ENCODE results near the gene PTPRN2. TPM values are rescaled to one million over a fixed set of nuclear protein-coding genes. Genes with fewer than 3 reads are reported as not detected.
"Not testable (repeated sequence)": the region's sequence is repeated elsewhere in the genome, so short reads cannot be mapped to it uniquely, and the experiment has no call there.

PTPRN2 gene
- polyA plus RNA-seq, 1 of the 3 experiments (the other 2 are of a cell fraction) = 4.0 TPM

- Histone ChIP-seq H3K79me2 (ENCODE audit: insufficient read depth) (no peaks in the 10 kb centered on the region), H3K27ac (ENCODE audit: low read depth in 2 of 2, low read length in 1 of 2) (no peak overlapping the region), H3K27me3 (ENCODE audit: insufficient read depth) (no peaks in the 10 kb centered on the region), H3F3A (replicated peaks; ENCODE audit: insufficient read depth) (no peaks in the 10 kb centered on the region), H3K36me3 (replicated peaks in 1 of 2; ENCODE audit: control insufficient read depth in 1 of 2, insufficient read depth in 2 of 2, low read length in 1 of 2) (no peaks in the 10 kb centered on the region), H3K9ac (no peak overlapping the region), H2AFZ (ENCODE audit: low read depth) (no peak overlapping the region), H4K20me1 (ENCODE audit: insufficient read depth) (no peaks in the 10 kb centered on the region), H3K4me1 (ENCODE audit: control insufficient read depth in 1 of 2, insufficient read depth in 2 of 2, low read depth in 1 of 2, low read length in 1 of 2) (peaks cover 0 to 16% of the 10 kb centered on the region in 2 experiments; a peak in 1 of 4 replicates), H3K4me3 (ENCODE audit: low read depth in 2 of 2, low read length in 1 of 2) (no peak overlapping the region), H3K9me3 (no peaks in the 10 kb centered on the region), H3K9me2 (no peaks in the 10 kb centered on the region), H3K4me2 (no peak overlapping the region)
- CTCF ChIA-PET = interaction anchor here (1.2 kb wide), 1 partner anchor 29 kb away, joined by 4 read pairs; no protein-coding TSS in a partner anchor
- 58% methylated on average over 7 of the region's 7 CpGs for WGBS (ENCODE audit: low lambda C conversion rate)
- POLR2A ChIA-PET = no interaction called here
- DNase-seq = no peak
- no peak for TF ChIP-seq SMC3 (IDR thresholded peaks at IDR 0.05; ENCODE audit: low read depth, low read length)
- no peak for TF ChIP-seq FOSL2 (IDR thresholded peaks at IDR 0.05; ENCODE audit: borderline replicate concordance, low read depth)
- TF ChIP-seq, protein P1, sequence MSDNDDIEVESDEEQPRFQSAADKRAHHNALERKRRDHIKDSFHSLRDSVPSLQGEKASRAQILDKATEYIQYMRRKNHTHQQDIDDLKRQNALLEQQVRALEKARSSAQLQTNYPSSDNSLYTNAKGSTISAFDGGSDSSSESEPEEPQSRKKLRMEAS (IDR thresholded peaks at IDR 0.05; ENCODE audit: low read depth) = no peak
- TF ChIP-seq JUND (IDR thresholded peaks at IDR 0.05) = no peak
Measured at GRCh38 chr7:158378978-158379377, 208.6 kb downstream of the PTPRN2 start.

DNA sequence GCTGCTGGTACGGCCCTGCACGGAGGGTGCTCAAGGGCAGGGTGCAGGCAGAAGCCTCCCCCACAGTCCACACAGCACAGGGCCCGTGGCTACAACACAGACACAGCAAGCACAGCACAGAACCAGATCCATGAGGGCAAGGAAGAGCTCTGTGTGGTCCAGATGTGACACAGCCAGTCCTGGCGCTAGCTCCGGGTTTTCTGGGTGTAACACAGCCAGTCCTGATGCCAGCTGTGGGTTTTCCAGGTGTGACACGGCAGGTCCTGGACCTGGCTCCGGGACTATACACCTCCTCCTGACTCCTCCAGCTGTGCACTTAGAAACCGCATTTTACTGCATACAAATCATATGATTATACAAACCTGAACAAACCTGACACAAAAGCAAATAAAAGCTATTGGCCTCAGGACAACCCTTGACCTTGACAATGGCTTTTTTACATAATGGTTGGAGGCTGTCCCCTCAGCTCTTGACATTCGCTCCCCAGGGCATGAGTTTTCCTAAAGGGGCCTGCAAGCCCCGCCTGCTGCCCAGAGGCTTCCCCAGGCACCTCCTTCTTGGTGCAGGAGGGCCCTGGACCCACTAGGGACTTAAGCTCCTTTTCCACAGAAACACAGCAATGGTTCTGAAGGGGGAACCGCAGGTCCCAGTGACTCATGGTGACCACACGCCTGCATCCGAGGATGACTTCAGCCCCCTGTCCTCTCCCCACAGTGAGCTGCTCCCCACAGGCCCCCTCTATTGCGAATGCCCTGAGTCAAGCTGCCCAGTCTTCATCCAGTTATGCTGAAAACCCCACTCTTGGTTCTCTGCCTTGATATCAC, 209.6 kb downstream of the PTPRN2 start:
- Histone ChIP-seq H3K4me1 (ENCODE audit: control insufficient read depth in 1 of 2, insufficient read depth in 2 of 2, low read depth in 1 of 2, low read length in 1 of 2) (peaks cover 0 to 21% of the 10 kb centered on the region in 2 experiments; a peak in 1 of 4 replicates), H3K27ac (ENCODE audit: low read depth in 2 of 2, low read length in 1 of 2) (no peak overlapping the region), H3K36me3 (replicated peaks in 1 of 2; ENCODE audit: control insufficient read depth in 1 of 2, insufficient read depth in 2 of 2, low read length in 1 of 2) (no peaks in the 10 kb centered on the region), H3K9me3 (no peaks in the 10 kb centered on the region), H3F3A (replicated peaks; ENCODE audit: insufficient read depth) (no peaks in the 10 kb centered on the region), H3K27me3 (ENCODE audit: insufficient read depth) (no peaks in the 10 kb centered on the region), H3K4me2 (no peak overlapping the region), H3K9ac (no peak overlapping the region), H4K20me1 (ENCODE audit: insufficient read depth) (no peaks in the 10 kb centered on the region), H2AFZ (ENCODE audit: low read depth) (no peak overlapping the region), H3K79me2 (ENCODE audit: insufficient read depth) (no peaks in the 10 kb centered on the region), H3K4me3 (ENCODE audit: low read depth in 2 of 2, low read length in 1 of 2) (no peak overlapping the region), H3K9me2 (no peaks in the 10 kb centered on the region)
- POLR2A ChIA-PET = interaction anchor here (1.2 kb wide), 1 partner anchor 104 kb away, joined by 3 read pairs; no protein-coding TSS in a partner anchor
- TF ChIP-seq TAF1 (IDR thresholded peaks at IDR 0.05; ENCODE audit: borderline replicate concordance, low read depth, low read length) (no peak), EZH2phosphoT487 (IDR thresholded peaks at IDR 0.05; ENCODE audit: borderline replicate concordance, low read depth) (no peak)
- no peak for DNase-seq
- CTCF ChIA-PET = interaction anchor here (1.2 kb wide), 1 partner anchor 30 kb away, joined by 4 read pairs; no protein-coding TSS in a partner anchor
- 37% methylated on average over 12 of the region's 14 CpGs for WGBS (ENCODE audit: low lambda C conversion rate)

DNA sequence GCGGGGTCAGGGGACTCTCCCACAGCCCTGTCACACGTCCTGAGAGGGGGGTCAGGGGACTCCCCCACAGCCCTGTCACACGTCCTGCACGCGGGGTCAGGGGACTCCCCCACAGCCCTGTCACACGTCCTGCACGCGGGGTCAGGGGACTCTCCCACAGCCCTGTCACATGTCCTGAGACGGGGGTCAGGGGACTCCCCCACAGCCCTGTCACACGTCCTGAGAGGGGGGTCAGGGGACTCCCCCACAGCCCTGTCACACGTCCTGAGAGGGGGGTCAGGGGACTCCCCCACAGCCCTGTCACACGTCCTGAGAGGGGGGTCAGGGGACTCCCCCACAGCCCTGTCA, 210.8 kb downstream of the PTPRN2 start:
- DNase-seq; CTCF ChIA-PET; H3K79me2 ChIP-seq (ENCODE audit: insufficient read depth); POLR2A ChIA-PET; H4K20me1 ChIP-seq (ENCODE audit: insufficient read depth); H3K4me3 ChIP-seq (ENCODE audit: low read depth in 2 of 2, low read length in 1 of 2); H3K9me2 ChIP-seq; H3K36me3 ChIP-seq (replicated peaks in 1 of 2; ENCODE audit: control insufficient read depth in 1 of 2, insufficient read depth in 2 of 2, low read length in 1 of 2); H3F3A ChIP-seq (replicated peaks; ENCODE audit: insufficient read depth); H3K27me3 ChIP-seq (ENCODE audit: insufficient read depth); H3K4me2 ChIP-seq; H2AFZ ChIP-seq (ENCODE audit: low read depth); H3K9ac ChIP-seq; H3K27ac ChIP-seq (ENCODE audit: low read depth in 2 of 2, low read length in 1 of 2); H3K9me3 ChIP-seq: not testable (repeated sequence)
- peaks cover 0 to 26% of the 10 kb centered on the region in 2 experiments; a peak in 1 of 4 replicates for H3K4me1 ChIP-seq (ENCODE audit: control insufficient read depth in 1 of 2, insufficient read depth in 2 of 2, low read depth in 1 of 2, low read length in 1 of 2)
- 30% methylated on average over 2 of the region's 12 CpGs for WGBS (ENCODE audit: low lambda C conversion rate)

GRCh38 chr7:158376146-158376838, 211.3 kb downstream of the PTPRN2 start:
- H3K9me2 ChIP-seq; POLR2A ChIA-PET; H3F3A ChIP-seq (replicated peaks; ENCODE audit: insufficient read depth); H3K9ac ChIP-seq; H3K27ac ChIP-seq (ENCODE audit: low read depth in 2 of 2, low read length in 1 of 2); H3K36me3 ChIP-seq (replicated peaks in 1 of 2; ENCODE audit: control insufficient read depth in 1 of 2, insufficient read depth in 2 of 2, low read length in 1 of 2); H3K4me2 ChIP-seq; H3K9me3 ChIP-seq; H3K27me3 ChIP-seq (ENCODE audit: insufficient read depth); H4K20me1 ChIP-seq (ENCODE audit: insufficient read depth); H2AFZ ChIP-seq (ENCODE audit: low read depth); H3K4me3 ChIP-seq (ENCODE audit: low read depth in 2 of 2, low read length in 1 of 2); H3K79me2 ChIP-seq (ENCODE audit: insufficient read depth); DNase-seq: not testable (repeated sequence)
- WGBS (ENCODE audit: low lambda C conversion rate) = 48% methylated on average over 19 of the region's 23 CpGs
- CTCF ChIA-PET = interaction anchor here (1.6 kb wide), 1 partner anchor 18 kb away, joined by 4 read pairs; no protein-coding TSS in a partner anchor
- H3K4me1 ChIP-seq (ENCODE audit: control insufficient read depth in 1 of 2, insufficient read depth in 2 of 2, low read depth in 1 of 2, low read length in 1 of 2) = peaks cover 0 to 26% of the 10 kb centered on the region in 2 experiments; a peak in 1 of 4 replicates
